HG03457 (cell line): ENCODE measurements around the gene PXDC1.
"Not testable (repeated sequence)": the region's sequence is repeated elsewhere in the genome, so short reads cannot be mapped to it uniquely, and the experiment has no call there.

Experiments
- ATAC-seq: cut with Tn5 transposase; IDR thresholded peaks from one replicate; pipeline ENCODE4 v1.9.1; 2021; ENCODE audit warnings: moderate number of reproducible peaks; ENCODE audit not compliant: unreplicated experiment

PXDC1 gene

GRCh38 chr6:3734023-3734422, 17.5 kb downstream of the PXDC1 start:
- ATAC-seq = no peak

GRCh38 chr6:3733321-3733925, 18.1 kb downstream of the PXDC1 start:
- no peak for ATAC-seq

GRCh38 chr6:3732345-3733141, 19.0 kb downstream of the PXDC1 start:
- no peak for ATAC-seq

- ATAC-seq = no peak
Measured at GRCh38 chr6:3731700-3732099, 19.8 kb downstream of the PXDC1 start.

GRCh38 chr6:3729603-3730344, 21.7 kb downstream of the PXDC1 start:
- ATAC-seq = no peak

GRCh38 chr6:3727593-3728108, 23.9 kb downstream of the PXDC1 start:
- no peak for ATAC-seq

- no peak for ATAC-seq
Measured at GRCh38 chr6:3727036-3727435, 24.5 kb downstream of the PXDC1 start.

- ATAC-seq = no peak
Measured at GRCh38 chr6:3726421-3726820, 25.1 kb downstream of the PXDC1 start.

GRCh38 chr6:3725145-3726047, 26.1 kb downstream of the PXDC1 start:
- ATAC-seq = no peak

GRCh38 chr6:3724451-3725144, 26.9 kb downstream of the PXDC1 start:
- ATAC-seq = no peak

GRCh38 chr6:3723966-3724365, 27.5 kb downstream of the PXDC1 start:
- ATAC-seq = no peak

GRCh38 chr6:3723251-3723650, 28.3 kb downstream of the PXDC1 start:
- ATAC-seq = no peak

- ATAC-seq = no peak
Measured at GRCh38 chr6:3722785-3723184, 28.7 kb downstream of the PXDC1 start.

- no peak for ATAC-seq
Measured at GRCh38 chr6:3721810-3722621, 29.5 kb downstream of the PXDC1 start.

- not testable (repeated sequence) for ATAC-seq
Measured at GRCh38 chr6:3720770-3721169, 30.7 kb downstream of the PXDC1 start.

GRCh38 chr6:3719462-3720308, 31.8 kb downstream of the PXDC1 start:
- no peak for ATAC-seq

- ATAC-seq = no peak
Measured at GRCh38 chr6:3718407-3718806, 33.1 kb downstream of the PXDC1 start.

GRCh38 chr6:3715285-3715684, 36.2 kb downstream of the PXDC1 start:
- ATAC-seq = no peak
